Transverse colon (tissue), 4 donors: Measurements from ENCODE around the gene SCN5A. TPM values are rescaled to one million over a fixed set of nuclear protein-coding genes. Genes with fewer than 3 reads are reported as not detected.

Source experiments
- DNase-seq: peaks from one replicate; pipeline ENCODE4 v3.0.0-alpha.2; 2019
- H3K27ac ChIP-seq, 4 donors: fragments of 200-600 bp; sonication (generic); 2 replicates each; pipeline ENCODE4 v1.5.1; 2016 to 2018; ENCODE audit warnings: inconsistent platforms in 4 of 4
- H3K27me3 ChIP-seq: fragments of 200-600 bp; sonication (generic); 2 replicates; pipeline ENCODE4 v1.5.1; 2017; ENCODE audit warnings: inconsistent platforms
- H3K36me3 ChIP-seq, 4 donors: fragments of 200-600 bp; sonication (generic); 2 replicates each; pipeline ENCODE4 v1.5.1; 2017 to 2019; ENCODE audit warnings: inconsistent platforms in 4 of 4
- H3K4me1 ChIP-seq, 4 donors: fragments of 200-600 bp; sonication (generic); 2 replicates each; pipeline ENCODE4 v1.5.1; 2017 to 2020; ENCODE audit warnings: inconsistent platforms in 4 of 4
- H3K4me3 ChIP-seq, 4 donors: fragments of 200-600 bp; sonication (generic); 1 replicate in 1 of 4; 2 replicates in 3 of 4; pipeline versions ENCODE4 v1.5.1 to v1.6.1; 2017 to 2019; ENCODE audit warnings: inconsistent platforms in 4 of 4
- H3K9me3 ChIP-seq, 2 donors: fragments of 200-600 bp; sonication (generic); 2 replicates each; pipeline ENCODE4 v1.5.1; 2017 to 2019; ENCODE audit warnings: inconsistent platforms in 2 of 2
- CTCF ChIP-seq, 5 experiments: fragments of 200-600 bp in 3 of 5; fragments of 450-650 bp in 2 of 5; sonication (generic) in 3 of 5; IDR thresholded peaks; 1 replicate in 2 of 5; 2 replicates in 3 of 5; pipeline ENCODE4 v1.5.1; 2016 to 2017; ENCODE audit warnings: antibody characterized with exemption in 5 of 5, inconsistent platforms in 3 of 5, mild to moderate bottlenecking in 2 of 5, moderate library complexity in 1 of 5
- EP300 ChIP-seq: sonication (generic); formaldehyde crosslinking; IDR thresholded peaks from one replicate; pipeline ENCODE4 v1.6.1; 2017; ENCODE audit warnings: antibody characterized with exemption, low read depth
- POLR2A ChIP-seq: fragments of 450-650 bp; IDR thresholded peaks from one replicate; pipeline ENCODE4 v1.6.1; 2016; ENCODE audit warnings: antibody characterized with exemption, mild to moderate bottlenecking, moderate library complexity
- POLR2AphosphoS5 ChIP-seq, 3 donors: sonication (generic); formaldehyde crosslinking; IDR thresholded peaks; one replicate each; pipeline ENCODE4 v1.6.1; 2016; ENCODE audit warnings: antibody characterized with exemption in 3 of 3
- WGBS, 2 donors: methylation state at CpG; one replicate each; pipeline ENCODE4 v1.1.5; 2018; ENCODE audit warnings: low coverage in 1 of 2; 5-methylcytosine and 5-hydroxymethylcytosine counted together
- in situ Hi-C, 4 donors: fragments of 200-750 bp; cut with MboI; loops; one replicate each; pipeline versions ENCODE4 v1.15.0 to v1.15.1; 2017; ENCODE audit warnings: low sequenced_read_pairs in 3 of 4, low pct_ligation_motif_present in 1 of 4, low pct_unique_long_range_greater_than_20kb in 1 of 4
- intact Hi-C: fragments of 100-400 bp; cut with DNase I; formaldehyde crosslinking; loops from one replicate; pipeline ENCODE4 v1.15.1; 2023; ENCODE audit warnings: low total_unique reads
- total RNA-seq, 4 donors: library from RNA; depleted of rRNA; stranded (reverse); fragments of >200 nt; gene quantifications; one replicate each; pipeline ENCODE4 v1.1.0, GENCODE V29; 2016

SCN5A gene
- total RNA-seq, 4 donors from 2014 or later: 0.16 to 0.27 TPM; not detected in 2

- 93% methylated on average over 6 of the region's 6 CpGs; no CpG with 5 or more reads in 1 of the 2 donors for WGBS, 2 donors
- Histone ChIP-seq H3K4me3 (no peak overlapping the region), H3K4me1 (no peaks in the 10 kb centered on the region), H3K36me3 (no peaks in the 10 kb centered on the region), H3K27me3 (no peaks in the 10 kb centered on the region), H3K27ac (no peak overlapping the region), H3K9me3 (no peaks in the 10 kb centered on the region)
- in situ Hi-C loops: no loop called here
- peak; percentile 1 for DNase-seq
- intact Hi-C loops: no loop called here
- TF ChIP-seq CTCF (IDR thresholded peaks at IDR 0.05): no peak
- TF ChIP-seq POLR2AphosphoS5 (IDR thresholded peaks at IDR 0.05): no peak
- no peak for TF ChIP-seq EP300
- no peak for TF ChIP-seq POLR2A
Observed at GRCh38 chr3:38583688-38584087, 65.8 kb downstream of the SCN5A start.

GRCh38 chr3:38582941-38583645 lies 66.4 kb downstream of the SCN5A start:
- Histone ChIP-seq H3K4me3 (no peak overlapping the region), H3K36me3 (no peaks in the 10 kb centered on the region), H3K4me1 (no peaks in the 10 kb centered on the region), H3K27ac (no peak overlapping the region), H3K9me3 (no peaks in the 10 kb centered on the region), H3K27me3 (no peaks in the 10 kb centered on the region)
- intact Hi-C loops: no loop called here
- WGBS, 2 donors: 70% methylated on average over 8 of the region's 8 CpGs; no CpG with 5 or more reads in 1 of the 2 donors
- no peak for TF ChIP-seq POLR2AphosphoS5 (IDR thresholded peaks at IDR 0.05)
- no peak for TF ChIP-seq CTCF (IDR thresholded peaks at IDR 0.05)
- TF ChIP-seq EP300: no peak
- peak; percentile 4 for DNase-seq
- in situ Hi-C loops: no loop called here

GRCh38 chr3:38582316-38582715 lies 67.2 kb downstream of the SCN5A start:
- Histone ChIP-seq H3K36me3 (no peaks in the 10 kb centered on the region), H3K27ac (no peak overlapping the region), H3K4me3 (no peak overlapping the region), H3K27me3 (no peaks in the 10 kb centered on the region), H3K9me3 (no peaks in the 10 kb centered on the region), H3K4me1 (no peaks in the 10 kb centered on the region)
- in situ Hi-C loops (no loop called here), intact Hi-C loops (no loop called here)
- peak; percentile 5 for DNase-seq
- WGBS, 2 donors: 95% methylated on average over 6 of the region's 6 CpGs; no CpG with 5 or more reads in 1 of the 2 donors
- TF ChIP-seq EP300 (no peak), POLR2A (no peak), POLR2AphosphoS5 (IDR thresholded peaks at IDR 0.05) (no peak), CTCF (IDR thresholded peaks at IDR 0.05) (no peak)

- Histone ChIP-seq H3K4me3 (no peak overlapping the region), H3K27me3 (no peaks in the 10 kb centered on the region), H3K36me3 (no peaks in the 10 kb centered on the region), H3K27ac (no peak overlapping the region), H3K9me3 (no peaks in the 10 kb centered on the region), H3K4me1 (no peaks in the 10 kb centered on the region)
- WGBS, 2 donors: 76% methylated on average over 2 of the region's 2 CpGs; no CpG with 5 or more reads in 1 of the 2 donors
- intact Hi-C loops (no loop called here), in situ Hi-C loops (no loop called here)
- DNase-seq: peak; percentile 2
- no peak for TF ChIP-seq POLR2A
- no peak for TF ChIP-seq POLR2AphosphoS5 (IDR thresholded peaks at IDR 0.05)
- no peak for TF ChIP-seq CTCF (IDR thresholded peaks at IDR 0.05)
- TF ChIP-seq EP300: no peak
Observed at GRCh38 chr3:38581774-38582173, 67.7 kb downstream of the SCN5A start.
